HFF-Myc (cell line): ENCODE measurements around the gene KXD1.

Experiments
- DNase-seq: peaks from one replicate; pipeline ENCODE4 v3.0.0-alpha.2; 2011; ENCODE audit warnings: low read depth; ENCODE audit errors: extremely low read depth
- H3K4me3 ChIP-seq: replicated peaks from 2 replicates; pipeline ENCODE4 v1.5.1; 2011; ENCODE audit warnings: low read depth, mild to moderate bottlenecking, control low read depth, low read length
- CTCF ChIP-seq: IDR thresholded peaks from 2 replicates; pipeline ENCODE4 v1.5.1; 2012; ENCODE audit warnings: mild to moderate bottlenecking, low read depth, low read length, control low read depth; ENCODE audit errors: missing control alignments

Gene KXD1

GRCh38 chr19:18562086-18562485, 4.4 kb downstream of the KXD1 start:
- H3K4me3 ChIP-seq, result no peak overlapping the region
- DNase-seq, result no peak
- no peak for TF ChIP-seq CTCF

- H3K4me3 ChIP-seq, result no peak overlapping the region
- TF ChIP-seq CTCF, result no peak
Measured at GRCh38 chr19:18566953-18567352, 9.3 kb downstream of the KXD1 start.

GRCh38 chr19:18568367-18568766, 10.7 kb downstream of the KXD1 start:
- H3K4me3 ChIP-seq, result no peak overlapping the region
- no peak for TF ChIP-seq CTCF
- no peak for DNase-seq

More at GRCh38 chr19:18566953-18567352, 9.3 kb downstream of the KXD1 start:
- no peak for DNase-seq

- DNase-seq, result peak; percentile 84
- peak within 1 kb of the TSS; percentile 100 for H3K4me3 ChIP-seq
- no peak for TF ChIP-seq CTCF
Measured at GRCh38 chr19:18571564-18572344, 14.1 kb downstream of the KXD1 start, which contains the start of gene UBA52. TSS of gene UBA52 (plus strand) at chr19:18571857. CDS start at chr19:18573301, 1,444 bp downstream.

DNA sequence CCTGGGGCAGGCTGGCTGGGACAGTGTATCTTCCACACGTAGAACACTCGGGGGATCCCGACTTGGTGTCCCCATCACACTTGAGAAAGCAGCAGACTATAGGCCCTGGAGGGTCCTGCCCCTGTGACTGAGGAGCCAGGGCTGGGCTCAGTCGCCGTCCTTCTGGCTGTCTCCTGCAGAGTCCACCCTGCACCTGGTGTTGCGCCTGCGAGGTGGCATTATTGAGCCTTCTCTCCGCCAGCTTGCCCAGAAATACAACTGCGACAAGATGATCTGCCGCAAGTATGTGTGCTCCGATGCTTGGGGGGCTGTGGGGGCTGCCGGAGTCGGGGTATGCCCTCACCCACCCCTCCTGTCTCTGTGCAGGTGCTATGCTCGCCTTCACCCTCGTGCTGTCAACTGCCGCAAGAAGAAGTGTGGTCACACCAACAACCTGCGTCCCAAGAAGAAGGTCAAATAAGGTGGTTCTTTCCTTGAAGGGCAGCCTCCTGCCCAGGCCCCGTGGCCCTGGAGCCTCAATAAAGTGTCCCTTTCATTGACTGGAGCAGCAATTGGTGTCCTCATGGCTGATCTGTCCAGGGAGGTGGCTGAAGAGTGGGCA, 17.1 kb downstream of the KXD1 start:
- no peak for TF ChIP-seq CTCF
- no peak for DNase-seq
- H3K4me3 ChIP-seq, result 0 out of 2 replicates have a peak overlapping the region, but pooled peaks have one; percentile 7

DNA sequence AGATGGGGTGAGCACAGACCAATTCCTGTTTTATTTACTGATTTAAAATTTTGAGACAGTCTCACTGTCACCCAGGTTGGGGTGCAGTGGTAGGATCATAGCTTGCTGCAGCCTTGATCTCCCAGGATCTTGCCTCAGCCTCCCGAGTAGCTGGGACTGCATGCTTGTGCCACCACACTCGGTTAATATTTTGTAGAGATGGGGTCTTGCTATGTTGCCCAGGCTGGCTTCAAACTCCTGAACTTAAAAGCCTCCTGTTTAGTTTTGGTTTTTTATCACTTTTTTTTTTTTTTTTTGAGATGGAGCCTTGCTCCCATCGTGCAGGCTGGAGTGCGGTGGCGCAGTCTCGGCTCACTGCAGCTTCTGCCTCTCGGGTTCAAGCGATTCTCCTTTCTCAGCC, 18.7 kb downstream of the KXD1 start:
- TF ChIP-seq CTCF, result no peak
- H3K4me3 ChIP-seq, result no peak overlapping the region
- no peak for DNase-seq
